HG02943 (cell line): ENCODE data around the gene FSD1.

ENCODE experiments used
- ATAC-seq: cut with Tn5 transposase; IDR thresholded peaks from one replicate; pipeline ENCODE4 v1.9.1; 2021; ENCODE audit warnings: mild to moderate bottlenecking, low read depth, moderate library complexity; ENCODE audit not compliant: unreplicated experiment

Gene FSD1

DNA sequence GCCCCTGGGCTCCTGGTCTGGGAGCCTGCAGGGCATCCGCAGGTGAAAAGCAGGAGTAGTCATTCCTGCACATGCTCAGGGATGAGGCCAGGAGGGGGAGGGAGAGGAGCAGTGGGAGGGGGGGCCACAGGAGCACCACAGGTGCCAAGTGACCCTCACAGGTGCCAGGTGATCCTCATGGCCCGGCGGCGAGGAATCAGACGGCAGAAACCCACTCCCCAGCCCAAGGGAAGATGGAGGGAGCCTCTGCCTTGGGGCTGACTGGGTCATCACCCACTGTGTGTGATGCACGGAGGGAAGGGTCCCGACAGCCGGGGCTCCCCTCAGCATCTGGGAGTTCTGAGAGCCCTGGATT, 68.6 kb downstream of the FSD1 start:
- ATAC-seq = no peak
